Liver (tissue), 3 donors: ENCODE data around the gene PTCRA.

Experiments
- ATF3 ChIP-seq: IDR thresholded peaks from 2 replicates; pipeline ENCODE4 v1.6.1; 2016; ENCODE audit warnings: antibody characterized with exemption
- CTCF ChIP-seq: fragments of 150-350 bp; IDR thresholded peaks from 2 replicates; pipeline ENCODE4 v1.5.1; 2017; ENCODE audit warnings: improper control_type of control experiment, low read depth, low read length; ENCODE audit not compliant: missing input control
- EGR1 ChIP-seq, 2 donors: IDR thresholded peaks; 2 replicates each; pipeline ENCODE4 v1.6.1; 2016 to 2018; ENCODE audit warnings: antibody characterized with exemption in 2 of 2, low read depth in 2 of 2
- FOXA1 ChIP-seq: IDR thresholded peaks from 2 replicates; pipeline ENCODE4 v1.6.1; 2016; ENCODE audit warnings: antibody characterized with exemption
- GABPA ChIP-seq, 2 donors: IDR thresholded peaks in 1 of 2; conservative IDR thresholded peaks in 1 of 2; 2 replicates each; pipeline ENCODE4 v1.6.1; 2016; ENCODE audit warnings: antibody characterized with exemption in 2 of 2, mild to moderate bottlenecking in 1 of 2, moderate library complexity in 1 of 2
- HNF4A ChIP-seq, 2 donors: conservative IDR thresholded peaks; 2 replicates each; pipeline ENCODE4 v1.6.1; 2016; ENCODE audit warnings: antibody characterized with exemption in 2 of 2, mild to moderate bottlenecking in 2 of 2
- MAX ChIP-seq: IDR thresholded peaks from 2 replicates; pipeline ENCODE4 v1.6.1; 2016; ENCODE audit warnings: antibody characterized with exemption
- REST ChIP-seq: IDR thresholded peaks from 2 replicates; pipeline ENCODE4 v1.6.1; 2016; ENCODE audit warnings: antibody characterized with exemption, mild to moderate bottlenecking
- SP1 ChIP-seq: IDR thresholded peaks from 2 replicates; pipeline ENCODE4 v1.6.1; 2018; ENCODE audit warnings: antibody characterized with exemption, mild to moderate bottlenecking
- TAF1 ChIP-seq: conservative IDR thresholded peaks from 2 replicates; pipeline ENCODE4 v1.6.1; 2016; ENCODE audit warnings: antibody characterized with exemption, mild to moderate bottlenecking
- YY1 ChIP-seq: IDR thresholded peaks from 2 replicates; pipeline ENCODE4 v1.6.1; 2016; ENCODE audit warnings: antibody characterized with exemption, mild to moderate bottlenecking
- ZBTB33 ChIP-seq: IDR thresholded peaks from 2 replicates; pipeline ENCODE4 v1.6.1; 2016; ENCODE audit warnings: antibody characterized with exemption
- donor health status: healthy.
- donor health status: healthy.

- TF ChIP-seq SP1 (peak; percentile 38), TAF1 (no peak), CTCF (no peak), FOXA1 (no peak), MAX (no peak), YY1 (no peak), ZBTB33 (no peak), EGR1 (IDR thresholded peaks at IDR 0.05; ENCODE audit: low read depth in 2 of 2) (no peak), ATF3 (no peak), HNF4A (conservative IDR thresholded peaks at IDR 0.05) (peak; percentile 57 to 66), GABPA (IDR thresholded peaks at IDR 0.05 in 1 of 2, conservative IDR thresholded peaks at IDR 0.05 in 1 of 2) (no peak), REST (no peak)
Observed at GRCh38 chr6:42942444-42942843, 26.6 kb downstream of the PTCRA start.
